Mononuclear cell (primary cell): ENCODE measurements around the gene GIPC2. TPM values are rescaled to one million over a fixed set of nuclear protein-coding genes. Genes with fewer than 3 reads are reported as not detected.
"Not testable (repeated sequence)": the region's sequence is repeated elsewhere in the genome, so short reads cannot be mapped to it uniquely, and the experiment has no call there.

Source experiments
- H3K27me3 ChIP-seq: 2 replicates; pipeline ENCODE4 v1.6.0; 2011; ENCODE audit warnings: low read length, control low read depth; ENCODE audit not compliant: insufficient read depth
- H3K4me1 ChIP-seq: 2 replicates; pipeline ENCODE4 v1.5.1; 2011; ENCODE audit warnings: mild to moderate bottlenecking, low read length, control low read depth; ENCODE audit not compliant: insufficient read depth
- H3K4me3 ChIP-seq: 2 replicates; pipeline ENCODE4 v1.5.1; 2011; ENCODE audit warnings: mild to moderate bottlenecking, low read length, moderate library complexity
- H3K9me3 ChIP-seq: 2 replicates; pipeline ENCODE4 v1.5.1; 2011; ENCODE audit warnings: low read depth, mild to moderate bottlenecking, control low read depth, low read length
- total RNA-seq: library from RNA; depleted of rRNA; stranded (reverse); fragments of >200 nt; gene quantifications from one replicate; pipeline ENCODE4 v1.2.3, GENCODE V29; 2012

Gene GIPC2, protein sequence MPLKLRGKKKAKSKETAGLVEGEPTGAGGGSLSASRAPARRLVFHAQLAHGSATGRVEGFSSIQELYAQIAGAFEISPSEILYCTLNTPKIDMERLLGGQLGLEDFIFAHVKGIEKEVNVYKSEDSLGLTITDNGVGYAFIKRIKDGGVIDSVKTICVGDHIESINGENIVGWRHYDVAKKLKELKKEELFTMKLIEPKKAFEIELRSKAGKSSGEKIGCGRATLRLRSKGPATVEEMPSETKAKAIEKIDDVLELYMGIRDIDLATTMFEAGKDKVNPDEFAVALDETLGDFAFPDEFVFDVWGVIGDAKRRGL
- total RNA-seq, result under 0.01 TPM

DNA sequence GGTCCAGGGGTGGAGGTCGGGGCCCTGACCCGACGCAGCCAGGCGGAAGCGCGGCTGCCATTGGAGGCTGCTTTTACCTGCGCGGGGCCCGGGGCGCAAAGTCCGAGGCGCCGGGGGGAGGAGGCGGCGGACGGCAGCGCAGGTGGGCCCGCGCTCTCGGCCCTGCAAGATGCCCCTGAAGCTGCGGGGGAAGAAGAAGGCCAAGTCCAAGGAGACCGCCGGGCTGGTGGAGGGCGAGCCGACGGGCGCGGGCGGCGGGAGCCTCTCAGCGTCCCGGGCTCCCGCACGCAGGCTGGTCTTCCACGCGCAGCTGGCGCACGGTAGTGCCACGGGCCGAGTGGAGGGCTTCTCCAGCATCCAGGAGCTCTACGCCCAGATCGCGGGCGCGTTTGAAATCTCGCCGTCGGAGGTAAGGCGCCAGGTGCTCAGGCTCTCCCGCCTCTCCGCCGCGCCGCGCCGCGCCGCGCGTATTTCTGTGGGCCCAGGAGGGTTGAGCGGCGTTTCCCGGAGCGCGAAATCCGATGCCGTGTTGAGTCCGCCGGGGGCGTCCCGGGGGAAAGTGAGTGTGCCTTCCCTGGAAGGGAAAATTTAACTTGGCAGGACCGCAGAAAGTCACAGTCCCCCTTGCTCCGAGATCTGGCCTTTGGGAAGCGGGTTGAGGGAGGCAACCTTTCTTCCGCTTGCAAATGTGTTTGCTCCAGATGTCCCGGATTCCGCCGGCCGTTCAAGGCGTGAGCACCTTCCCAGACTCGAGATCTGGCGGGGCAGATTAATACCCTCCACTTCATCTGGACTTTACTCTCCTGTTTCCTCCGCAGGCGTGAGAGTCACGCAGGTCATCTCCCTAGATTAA, at the start of gene GIPC2:
Gene GIPC2, plus strand, starts transcription at position 41 of the 853 bp plus-strand sequence. Its CDS starts 129 bp downstream, at position 170.
- peaks cover 17% of the 10 kb centered on the region for H3K4me1 ChIP-seq
- no peaks in the 10 kb centered on the region for H3K9me3 ChIP-seq
- H3K4me3 ChIP-seq, result peak within 1 kb of the TSS; percentile 36
- H3K27me3 ChIP-seq, result peaks cover 50% of the 10 kb centered on the region

DNA sequence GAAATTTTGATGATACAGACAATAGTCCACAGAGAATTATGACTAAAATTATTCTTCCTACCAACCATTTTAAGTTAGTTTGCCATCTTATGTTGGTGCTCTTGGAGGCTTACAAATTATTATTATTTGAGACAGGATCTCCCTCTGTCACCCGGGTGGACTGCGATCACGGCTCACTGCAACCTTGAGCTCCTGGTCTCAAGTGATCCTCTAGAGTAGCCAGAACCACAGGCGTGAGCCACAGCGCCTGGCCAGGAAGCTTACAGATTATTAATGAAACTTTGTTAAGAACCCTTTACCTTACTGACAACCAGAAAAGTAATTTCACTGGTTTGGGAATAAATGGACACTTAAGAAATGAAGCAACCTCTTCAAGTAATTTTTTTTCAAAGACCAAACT, 49.0 kb upstream of the GIPC2 start:
- H3K9me3 ChIP-seq, result no peaks in the 10 kb centered on the region
- H3K4me1 ChIP-seq, result no peaks in the 10 kb centered on the region
- H3K4me3 ChIP-seq, result no peak overlapping the region
- H3K27me3 ChIP-seq, result no peaks in the 10 kb centered on the region

DNA sequence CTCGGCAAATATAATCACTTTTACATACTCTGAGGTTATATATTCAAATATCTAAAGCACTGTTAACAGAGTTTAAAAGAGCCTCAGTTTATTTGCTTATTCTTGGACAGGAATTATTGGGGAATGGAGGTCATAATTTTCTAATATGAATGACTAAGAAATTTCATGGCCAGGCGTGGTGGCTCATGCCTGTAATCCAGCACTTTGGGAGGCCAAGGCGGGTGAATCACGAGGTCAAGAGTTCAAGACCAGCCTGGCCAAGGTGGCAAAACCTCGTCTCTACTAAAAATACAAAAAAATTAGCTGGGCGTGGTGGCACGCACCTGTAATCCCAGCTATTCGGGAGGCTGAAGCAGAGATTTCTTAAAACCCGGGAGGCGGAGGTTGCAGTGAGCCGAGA, 45.2 kb upstream of the GIPC2 start:
- not testable (repeated sequence) for H3K9me3 ChIP-seq, H3K4me3 ChIP-seq, H3K4me1 ChIP-seq, H3K27me3 ChIP-seq

DNA sequence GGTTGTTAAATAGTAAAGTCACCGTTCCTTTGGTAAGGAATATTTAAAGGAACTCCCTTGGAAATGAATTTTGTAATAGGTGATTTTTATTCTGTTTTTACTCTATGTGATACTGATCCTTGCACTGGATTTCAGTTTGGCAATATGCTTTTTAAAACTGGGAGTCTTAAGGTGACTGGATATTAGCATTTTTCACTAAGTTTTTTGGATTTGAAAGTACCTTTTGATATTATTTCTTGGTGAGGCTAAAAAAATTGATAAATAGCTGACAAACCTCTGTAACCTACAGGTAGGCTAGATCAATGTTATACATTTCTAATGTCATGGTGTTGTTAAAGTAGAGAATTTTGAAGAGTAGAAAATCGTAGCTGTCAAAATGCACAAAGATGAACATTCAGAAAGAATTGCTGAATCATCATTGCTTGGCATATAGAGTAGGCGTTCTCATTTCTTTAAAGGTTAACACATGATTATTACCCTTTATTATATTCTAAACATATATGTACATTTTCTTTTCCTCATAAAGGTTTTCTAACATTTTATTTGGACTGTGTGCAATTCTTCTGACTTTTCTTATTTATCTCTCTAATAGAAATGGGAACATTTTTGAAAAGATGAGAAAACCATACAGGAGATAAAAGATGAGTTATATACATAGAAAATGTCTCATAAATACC, 42.6 kb upstream of the GIPC2 start:
- Histone ChIP-seq H3K9me3 (no peaks in the 10 kb centered on the region), H3K27me3 (no peaks in the 10 kb centered on the region), H3K4me1 (peaks cover 3% of the 10 kb centered on the region), H3K4me3 (no peak overlapping the region)

DNA sequence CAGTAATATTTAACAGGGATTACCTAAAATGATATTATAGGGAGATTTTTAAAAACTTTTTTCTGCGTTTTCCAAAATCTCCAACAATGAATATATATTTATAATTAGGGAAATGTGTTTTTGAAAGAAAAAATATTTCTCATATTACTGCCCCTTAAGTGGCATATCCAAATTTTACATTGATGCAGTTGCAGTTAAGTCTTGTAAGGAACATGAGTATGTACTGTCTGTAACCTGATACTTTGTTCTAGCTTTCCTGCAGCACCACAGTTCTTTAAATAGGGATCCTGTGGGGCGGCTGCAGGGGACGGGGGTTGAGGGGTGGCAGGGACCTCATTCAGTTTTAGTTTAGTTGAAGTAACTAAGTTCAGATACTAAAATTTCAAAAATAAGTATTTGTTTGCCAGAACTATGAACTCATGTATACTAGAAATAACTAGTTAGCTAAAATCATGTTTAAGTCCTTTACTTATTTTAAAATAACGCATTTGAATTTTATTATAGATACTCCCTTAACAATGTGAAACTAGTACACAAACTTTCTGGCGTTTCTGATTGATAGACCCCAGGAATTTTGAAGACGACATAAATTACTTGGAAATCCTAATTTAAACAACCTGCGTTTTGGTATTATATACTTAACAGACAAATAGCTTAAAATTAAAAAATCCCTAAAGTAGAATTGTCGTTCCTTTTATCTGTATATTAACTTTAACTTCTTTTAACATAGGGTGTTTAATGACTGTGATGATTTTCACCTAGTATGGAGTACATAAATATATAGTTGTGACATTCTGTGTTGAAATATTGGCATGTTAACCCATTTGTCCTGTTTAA, 41.7 kb upstream of the GIPC2 start:
- H3K4me1 ChIP-seq, result peaks cover 3% of the 10 kb centered on the region
- no peaks in the 10 kb centered on the region for H3K9me3 ChIP-seq
- no peaks in the 10 kb centered on the region for H3K27me3 ChIP-seq
- peak overlapping the region; percentile 49 for H3K4me3 ChIP-seq

DNA sequence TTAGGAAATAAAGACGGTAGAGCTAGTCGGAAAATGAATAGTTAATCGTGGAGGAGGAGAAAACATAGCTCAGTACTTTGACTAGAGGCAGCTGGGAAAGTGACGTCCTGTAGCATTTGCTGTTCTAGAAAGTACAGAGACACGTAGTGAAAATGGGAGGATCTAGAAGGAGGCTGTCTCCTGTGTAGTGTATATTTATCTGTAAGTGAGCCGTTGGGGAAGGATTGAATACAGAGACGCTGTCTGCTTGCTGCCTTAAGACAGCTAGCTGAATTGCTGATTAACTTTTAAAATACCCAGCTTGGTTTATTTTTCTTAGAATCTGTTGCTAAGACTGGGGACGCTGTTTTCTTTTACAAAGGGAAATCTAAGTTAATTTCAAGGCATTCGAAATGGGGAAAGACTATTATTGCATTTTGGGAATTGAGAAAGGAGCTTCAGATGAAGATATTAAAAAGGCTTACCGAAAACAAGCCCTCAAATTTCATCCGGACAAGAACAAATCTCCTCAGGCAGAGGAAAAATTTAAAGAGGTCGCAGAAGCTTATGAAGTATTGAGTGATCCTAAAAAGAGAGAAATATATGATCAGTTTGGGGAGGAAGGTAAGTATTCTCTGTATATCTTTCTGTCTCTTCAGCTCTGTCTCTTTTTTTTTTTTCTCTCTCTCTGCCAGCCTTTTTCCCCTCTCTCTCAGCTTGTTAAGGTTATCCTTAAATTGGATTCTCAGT, 40.9 kb upstream of the GIPC2 start, which contains the start of gene DNAJB4:
Gene DNAJB4, plus strand, starts transcription at position 221 of the 729 bp plus-strand sequence. Its CDS starts 172 bp downstream, at position 393.
- peak within 1 kb of the TSS; percentile 49 for H3K4me3 ChIP-seq

DNA sequence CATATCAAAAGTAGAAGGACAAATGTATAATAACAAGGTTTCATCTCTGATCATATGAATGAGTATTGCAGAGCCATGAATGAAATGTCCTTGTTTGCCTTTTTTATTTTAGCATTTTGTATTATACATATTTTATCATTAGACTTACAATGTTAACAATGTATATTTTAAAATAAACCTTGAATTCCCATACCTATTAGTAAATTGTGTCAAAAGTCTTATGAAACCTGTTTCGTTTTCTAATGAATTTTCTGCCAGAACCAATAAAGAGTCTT, 40.4 kb upstream of the GIPC2 start:
- peaks cover 3% of the 10 kb centered on the region for H3K4me1 ChIP-seq
- H3K9me3 ChIP-seq, result no peaks in the 10 kb centered on the region
- peak overlapping the region; percentile 49 for H3K4me3 ChIP-seq
- H3K27me3 ChIP-seq, result no peaks in the 10 kb centered on the region

More for the DNA sequence above, 40.9 kb upstream of the GIPC2 start, which contains the start of gene DNAJB4:
- H3K9me3 ChIP-seq, result no peaks in the 10 kb centered on the region
- H3K4me1 ChIP-seq, result peaks cover 3% of the 10 kb centered on the region
- no peaks in the 10 kb centered on the region for H3K27me3 ChIP-seq

DNA sequence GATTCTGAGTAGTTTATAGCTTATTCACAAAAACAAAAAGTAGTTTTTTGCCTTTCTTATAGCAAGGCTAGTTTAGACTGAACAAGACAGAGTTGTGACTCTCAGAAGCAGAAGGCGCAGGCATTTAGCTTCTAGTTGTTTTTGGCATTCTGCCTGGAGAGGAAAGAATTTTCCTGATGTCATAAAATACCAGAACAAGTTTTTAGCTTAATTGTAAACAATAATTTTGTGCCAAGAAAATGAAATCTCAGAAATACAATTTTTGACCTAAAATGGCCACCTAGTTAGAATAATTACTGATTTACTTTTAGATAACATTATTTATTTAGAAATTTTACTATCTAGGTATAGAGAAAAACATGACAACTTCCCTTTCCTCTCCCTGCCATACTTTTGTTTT, 40.0 kb upstream of the GIPC2 start:
- peak overlapping the region; percentile 0 for H3K4me3 ChIP-seq
- no peaks in the 10 kb centered on the region for H3K9me3 ChIP-seq
- H3K27me3 ChIP-seq, result no peaks in the 10 kb centered on the region
- H3K4me1 ChIP-seq, result peaks cover 3% of the 10 kb centered on the region

DNA sequence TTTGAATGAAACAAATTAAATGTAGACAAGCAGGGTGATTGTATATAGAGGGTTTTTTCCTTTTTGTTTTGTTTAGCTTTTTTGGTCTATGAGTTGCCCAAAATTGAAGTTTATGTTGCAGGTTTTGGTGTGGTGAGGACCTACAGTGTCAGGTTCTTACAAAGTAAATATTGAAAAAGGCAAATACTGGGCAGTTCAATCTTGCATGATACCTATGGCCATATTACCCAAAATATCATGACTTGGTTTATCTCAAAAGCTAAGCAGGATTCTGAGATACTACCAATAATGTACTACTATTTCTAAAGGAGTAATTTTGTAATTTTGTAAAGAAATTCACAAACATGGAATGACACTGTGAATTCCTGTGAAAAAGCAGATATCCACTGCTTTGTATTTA, 39.2 kb upstream of the GIPC2 start:
- H3K4me3 ChIP-seq, result no peak overlapping the region
- peaks cover 3% of the 10 kb centered on the region for H3K4me1 ChIP-seq
- no peaks in the 10 kb centered on the region for H3K9me3 ChIP-seq
- H3K27me3 ChIP-seq, result no peaks in the 10 kb centered on the region

DNA sequence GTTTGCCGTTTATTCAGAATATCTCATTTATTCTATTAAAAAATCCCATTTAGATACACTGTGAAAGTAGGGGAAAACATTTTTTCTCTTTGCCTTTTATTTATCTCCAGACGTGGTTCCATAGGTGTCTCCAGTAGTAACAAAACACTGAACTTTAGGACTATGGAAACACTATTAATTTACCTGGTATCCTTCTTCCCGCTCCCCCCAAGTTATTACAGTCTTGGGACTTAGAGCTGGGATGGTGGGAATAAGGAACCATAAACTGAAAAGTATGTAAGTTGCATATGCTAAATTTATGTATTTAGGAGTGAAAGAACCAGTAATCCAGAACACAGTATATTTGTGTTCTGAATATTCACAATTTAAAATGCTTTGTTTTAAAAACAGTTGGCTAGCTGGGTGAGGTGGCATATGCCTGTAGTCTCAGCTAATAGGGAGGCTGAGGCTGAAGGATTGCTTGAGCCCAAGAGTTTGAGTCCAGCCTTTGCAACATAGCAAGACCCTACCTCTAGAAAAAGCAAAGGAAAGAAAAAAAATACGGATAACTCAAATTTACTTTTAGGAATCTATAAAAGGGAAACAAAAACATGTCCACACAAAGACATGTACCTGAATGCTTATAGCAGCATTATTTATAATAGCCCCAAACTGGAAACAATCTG, 38.0 kb upstream of the GIPC2 start:
- Histone ChIP-seq H3K4me3 (no peak overlapping the region), H3K9me3 (no peaks in the 10 kb centered on the region), H3K27me3 (no peaks in the 10 kb centered on the region), H3K4me1 (peaks cover 3% of the 10 kb centered on the region)

DNA sequence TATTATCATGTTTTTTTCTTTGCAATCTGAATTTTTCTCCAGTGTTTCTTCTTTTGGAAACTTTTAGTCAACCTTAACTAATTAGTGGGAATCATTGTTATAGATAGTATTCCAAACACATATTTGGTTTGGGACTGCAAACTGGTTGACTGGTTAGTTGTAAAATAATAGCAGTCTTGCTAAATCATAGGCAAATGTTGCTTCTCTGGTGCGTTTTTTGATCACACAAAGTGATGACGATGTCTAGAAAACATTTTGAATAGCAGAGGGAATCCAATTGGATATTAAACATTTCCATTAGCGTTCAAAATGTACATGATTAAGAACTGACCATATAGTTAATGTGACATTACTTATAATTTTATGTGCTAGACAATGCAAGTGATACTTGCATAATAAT, 36.5 kb upstream of the GIPC2 start:
- Histone ChIP-seq H3K4me1 (no peaks in the 10 kb centered on the region), H3K4me3 (no peak overlapping the region), H3K27me3 (no peaks in the 10 kb centered on the region), H3K9me3 (no peaks in the 10 kb centered on the region)

DNA sequence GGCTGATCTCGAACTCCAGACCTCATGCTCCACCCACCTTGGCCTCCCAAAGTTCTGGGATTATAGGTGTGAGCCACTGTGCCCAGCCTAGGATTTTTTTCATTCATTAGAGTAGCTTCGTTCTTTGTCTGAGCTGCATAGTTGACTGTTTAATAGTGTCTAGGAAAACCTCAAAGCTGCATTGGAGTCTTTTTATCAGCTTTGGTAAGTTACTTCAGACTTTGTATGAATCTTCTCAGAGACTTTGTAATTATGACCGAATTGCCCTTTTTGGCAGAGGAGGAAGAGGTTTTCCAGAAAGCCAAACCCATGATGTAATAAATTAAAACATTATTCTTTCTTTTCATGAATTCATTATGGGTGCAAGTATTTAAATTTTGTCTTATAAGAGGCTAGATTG, 35.9 kb upstream of the GIPC2 start:
- Histone ChIP-seq H3K27me3 (no peaks in the 10 kb centered on the region), H3K9me3 (no peaks in the 10 kb centered on the region), H3K4me1 (no peaks in the 10 kb centered on the region), H3K4me3 (no peak overlapping the region)

DNA sequence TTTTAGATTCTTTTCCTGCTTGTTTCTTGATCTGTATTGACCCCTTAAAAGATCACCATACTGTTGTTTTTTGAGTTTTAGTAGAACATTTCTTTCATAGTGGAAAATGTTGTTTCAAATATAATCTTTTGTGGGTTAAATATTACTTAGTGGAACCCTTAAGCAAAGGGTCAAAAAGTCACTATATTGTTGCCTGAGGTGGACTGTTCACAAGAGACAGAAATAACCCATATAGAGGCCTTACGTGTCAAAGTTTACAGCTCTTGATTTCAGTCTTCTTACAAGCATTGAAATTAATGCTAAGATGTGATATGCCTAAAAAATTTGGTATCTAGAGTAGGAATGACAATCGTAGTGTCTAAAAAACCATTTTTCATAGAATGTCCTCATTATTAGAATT, 34.7 kb upstream of the GIPC2 start:
- no peaks in the 10 kb centered on the region for H3K4me1 ChIP-seq
- no peaks in the 10 kb centered on the region for H3K27me3 ChIP-seq
- no peaks in the 10 kb centered on the region for H3K9me3 ChIP-seq
- H3K4me3 ChIP-seq, result no peak overlapping the region

DNA sequence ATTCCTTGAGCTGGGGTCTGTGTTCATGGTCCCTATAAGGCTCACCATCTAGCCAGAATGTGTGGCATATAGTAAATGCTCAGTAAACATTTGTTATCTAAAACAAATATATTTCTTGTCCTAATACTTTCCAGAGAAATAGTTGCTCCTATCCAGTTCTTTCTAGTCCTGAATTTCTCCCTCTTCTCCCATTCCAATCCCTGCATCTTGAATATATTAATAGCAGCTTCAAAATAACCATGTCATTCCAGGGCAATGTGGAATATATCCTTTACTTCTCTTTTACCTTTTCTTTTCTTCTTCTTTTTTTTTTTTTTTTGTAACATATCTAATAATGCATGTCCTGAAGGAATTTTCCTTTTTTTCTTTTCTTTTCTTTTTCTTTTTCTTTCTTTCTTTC, 30.6 kb upstream of the GIPC2 start:
- no peaks in the 10 kb centered on the region for H3K9me3 ChIP-seq
- no peaks in the 10 kb centered on the region for H3K4me1 ChIP-seq
- H3K4me3 ChIP-seq, result no peak overlapping the region
- no peaks in the 10 kb centered on the region for H3K27me3 ChIP-seq
